Stimulated activated CD8-positive, alpha-beta memory T cell treated with anti-CD3 and anti-CD28 coated beads, Interleukin-7, amount 100 ng/mL, for 24 hours (primary cell): Measurements from ENCODE around the gene C19orf67.

ENCODE experiments used
- DNase-seq: peaks from one replicate; pipeline ENCODE4 v3.0.0-alpha.2; 2020; ENCODE audit warnings: low read depth

Gene C19orf67

GRCh38 chr19:14081797-14082674, 3.5 kb downstream of the C19orf67 start:
- no peak for DNase-seq

- DNase-seq: peak; percentile 99
Measured at GRCh38 chr19:14080887-14081796, 4.4 kb downstream of the C19orf67 start.

GRCh38 chr19:14078411-14078810, 7.2 kb downstream of the C19orf67 start:
- DNase-seq: no peak

- DNase-seq: no peak
Measured at GRCh38 chr19:14073925-14074838, 11.4 kb downstream of the C19orf67 start.

GRCh38 chr19:14073261-14073924, 12.2 kb downstream of the C19orf67 start:
- DNase-seq: peak; percentile 50

GRCh38 chr19:14072535-14073260, 12.9 kb downstream of the C19orf67 start, which contains the start of gene MISP3:
TSS of gene MISP3 (plus strand) at chr19:14072786. CDS start at chr19:14073310, 524 bp downstream.
- no peak for DNase-seq

- DNase-seq: no peak
Measured at GRCh38 chr19:14070268-14071050, 15.1 kb downstream of the C19orf67 start.

GRCh38 chr19:14066134-14066533, 19.4 kb downstream of the C19orf67 start:
- no peak for DNase-seq

GRCh38 chr19:14063105-14063504, 22.5 kb downstream of the C19orf67 start:
- DNase-seq: no peak

GRCh38 chr19:14062558-14062855, 23.1 kb downstream of the C19orf67 start:
- no peak for DNase-seq

- no peak for DNase-seq
Measured at GRCh38 chr19:14061751-14062557, 23.6 kb downstream of the C19orf67 start, which contains the start of gene PALM3. TSS of gene PALM3 (minus strand) at chr19:14062076. CDS start at chr19:14061980, 96 bp downstream.

- DNase-seq: no peak
Measured at GRCh38 chr19:14061081-14061749, 24.4 kb downstream of the C19orf67 start.

GRCh38 chr19:14059652-14060155, 25.9 kb downstream of the C19orf67 start:
- DNase-seq: no peak

- peak; percentile 33 for DNase-seq
Measured at GRCh38 chr19:14059093-14059480, 26.5 kb downstream of the C19orf67 start.

GRCh38 chr19:14058182-14059092, 27.1 kb downstream of the C19orf67 start:
- DNase-seq: no peak

- no peak for DNase-seq
Measured at GRCh38 chr19:14056741-14057356, 28.7 kb downstream of the C19orf67 start.
